GM18868 (cell line): ENCODE results near the gene LENG8.
"Not testable (repeated sequence)": the region's sequence is repeated elsewhere in the genome, so short reads cannot be mapped to it uniquely, and the experiment has no call there.

Experiments
- ATAC-seq: cut with Tn5 transposase; IDR thresholded peaks from one replicate; pipeline ENCODE4 v1.9.1; 2021; ENCODE audit warnings: mild to moderate bottlenecking, moderate library complexity; ENCODE audit not compliant: unreplicated experiment

Gene LENG8

DNA sequence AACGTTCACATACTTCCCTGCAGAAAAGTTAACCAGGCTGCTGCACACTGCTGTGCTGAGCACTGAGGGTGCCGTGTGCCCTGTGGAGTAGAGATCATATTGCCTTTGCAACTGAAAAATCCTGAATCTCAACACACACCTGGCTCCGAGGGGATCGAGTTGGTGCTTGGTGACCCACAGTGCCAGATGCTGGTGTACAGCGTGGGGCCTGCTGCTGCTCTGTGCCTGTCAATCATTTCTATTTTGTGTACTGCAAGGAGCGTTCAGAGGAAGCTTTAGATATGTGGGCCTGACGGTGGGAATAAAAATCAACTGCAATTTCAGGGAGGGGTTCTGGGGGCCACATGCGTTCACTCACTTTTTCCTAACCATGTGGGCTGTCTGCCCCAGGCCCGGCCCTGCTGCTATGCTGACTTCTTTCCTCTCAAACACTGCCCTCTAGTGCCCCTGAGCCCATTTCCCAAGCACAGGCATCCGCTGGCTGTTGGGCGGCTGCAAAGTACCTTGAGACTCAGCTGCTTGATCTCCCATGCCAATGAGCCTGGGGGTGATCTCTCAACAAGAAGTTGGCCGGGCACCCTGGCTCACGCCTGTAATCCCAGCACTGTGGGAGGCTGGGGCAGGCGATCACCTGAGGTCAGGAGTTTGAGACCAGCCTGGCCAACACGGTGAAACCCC, 9.7 kb upstream of the LENG8 start:
- no peak for ATAC-seq

DNA sequence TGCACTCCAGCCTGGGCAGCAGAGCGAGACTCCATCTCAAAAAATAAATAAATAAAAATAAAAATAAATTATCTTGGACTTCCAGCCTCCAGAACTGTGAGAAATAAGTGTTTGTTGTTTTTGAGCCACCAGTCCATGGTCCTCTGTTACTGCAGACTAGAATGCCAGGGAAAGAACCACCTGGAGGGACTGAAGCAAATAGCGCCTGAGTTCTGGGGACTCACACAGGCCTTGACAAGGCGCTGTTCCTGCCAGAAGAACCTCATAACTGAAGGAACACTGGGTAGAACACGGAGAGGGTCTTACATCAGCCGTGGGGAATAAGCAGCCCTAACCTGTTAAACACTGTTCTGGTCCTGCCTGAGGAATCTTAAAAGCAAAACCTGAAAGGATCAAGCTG, 8.4 kb upstream of the LENG8 start:
- ATAC-seq = no peak

DNA sequence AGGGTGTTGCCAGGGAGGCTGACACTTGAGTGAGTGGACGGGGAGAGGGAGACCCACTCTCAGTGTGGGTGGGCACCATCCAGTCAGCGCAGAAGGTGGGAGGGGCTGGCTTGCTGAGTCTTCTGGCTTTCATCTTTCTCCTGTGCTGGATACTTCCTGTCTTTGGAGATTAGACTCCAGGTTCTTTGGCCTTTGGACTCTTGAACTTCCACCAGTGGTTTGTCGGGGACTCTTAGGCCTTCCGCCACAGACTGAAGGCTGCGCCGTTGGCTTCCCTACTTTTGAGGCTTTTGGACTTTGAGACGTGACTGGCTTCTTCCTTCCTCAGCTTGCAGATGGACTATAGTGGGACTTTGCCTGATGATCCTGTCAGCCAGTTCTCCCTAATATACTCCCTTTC, 4.3 kb upstream of the LENG8 start:
- ATAC-seq = no peak

GRCh38 chr19:54446349-54446748, 2.6 kb upstream of the LENG8 start:
- not testable (repeated sequence) for ATAC-seq

GRCh38 chr19:54448040-54448773, 792 bp upstream of the LENG8 start:
- no peak for ATAC-seq

GRCh38 chr19:54449701-54450069, 686 bp downstream of the LENG8 start:
- ATAC-seq = no peak

- no peak for ATAC-seq
These were observed 2.4 kb downstream of the LENG8 start for GRCh38 chr19:54451331-54451871.

GRCh38 chr19:54451997-54452396, 3.0 kb downstream of the LENG8 start:
- no peak for ATAC-seq

- no peak for ATAC-seq
These were observed 3.6 kb downstream of the LENG8 start for GRCh38 chr19:54452626-54453025.

DNA sequence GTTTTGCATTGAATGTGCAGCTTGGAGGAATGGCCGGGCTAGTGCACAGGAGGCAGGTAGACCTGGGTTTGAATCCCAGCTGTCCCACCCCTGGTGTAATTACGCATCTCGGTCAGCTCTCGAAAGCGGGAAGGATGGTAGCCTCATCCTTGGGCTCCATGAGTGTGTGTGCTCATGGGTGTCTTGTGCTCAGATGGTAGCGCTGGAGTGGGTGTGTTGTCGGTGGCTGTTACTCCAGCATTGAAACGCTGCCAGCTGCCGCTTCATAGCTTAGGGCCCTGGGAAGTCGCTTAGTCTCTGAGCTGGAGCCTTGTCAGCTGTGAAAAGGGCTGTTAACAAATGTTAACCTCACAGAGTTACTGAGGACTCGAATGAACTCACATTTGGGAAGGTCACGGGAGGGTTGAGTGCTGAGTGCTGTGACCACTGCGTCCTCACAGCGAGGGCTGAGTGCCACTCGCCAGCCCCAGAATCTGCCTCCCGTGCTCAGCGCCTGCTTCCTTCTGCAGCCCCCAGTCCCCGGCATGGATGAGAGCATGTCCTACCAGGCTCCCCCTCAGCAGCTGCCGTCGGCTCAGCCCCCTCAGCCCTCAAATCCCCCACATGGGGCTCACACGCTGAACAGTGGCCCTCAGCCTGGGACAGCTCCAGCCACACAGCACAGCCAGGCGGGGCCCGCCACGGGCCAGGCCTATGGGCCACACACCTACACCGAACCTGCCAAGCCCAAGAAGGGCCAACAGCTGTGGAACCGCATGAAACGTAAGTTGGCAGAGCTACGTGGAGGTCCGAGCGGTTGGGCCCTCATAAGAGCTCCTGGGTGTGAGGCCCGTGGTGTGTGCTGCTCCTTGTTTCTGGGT, 5.2 kb downstream of the LENG8 start:
- ATAC-seq = no peak

GRCh38 chr19:54454781-54455675, 6.0 kb downstream of the LENG8 start:
- ATAC-seq = no peak

DNA sequence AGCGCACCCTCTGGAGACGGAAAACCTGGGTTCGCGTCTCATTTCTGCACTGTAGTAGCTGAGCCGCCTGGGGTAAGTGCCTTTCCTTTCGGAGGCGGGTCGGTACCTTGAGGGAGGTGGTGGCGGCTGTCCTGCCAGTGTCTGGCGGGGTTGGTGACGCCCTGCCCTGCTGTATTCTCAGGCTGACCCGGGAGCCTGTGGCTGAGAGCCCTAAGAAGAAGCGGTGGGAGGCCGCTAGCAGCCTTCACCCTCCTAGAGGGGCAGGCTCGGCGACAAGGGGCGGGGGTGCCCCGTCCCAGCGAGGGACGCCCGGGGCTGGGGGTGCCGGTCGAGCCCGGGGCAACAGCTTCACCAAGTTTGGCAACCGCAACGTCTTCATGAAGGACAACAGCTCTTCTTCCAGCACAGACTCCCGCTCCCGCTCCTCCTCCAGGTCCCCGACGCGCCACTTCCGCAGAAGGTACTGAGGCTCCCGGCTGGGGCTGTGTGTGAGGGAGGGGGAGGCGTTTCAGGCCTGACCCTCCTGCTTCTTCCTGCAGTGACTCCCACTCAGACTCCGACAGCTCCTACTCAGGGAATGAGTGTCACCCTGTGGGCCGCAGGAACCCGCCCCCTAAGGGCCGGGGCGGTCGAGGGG, 6.9 kb downstream of the LENG8 start:
- no peak for ATAC-seq

DNA sequence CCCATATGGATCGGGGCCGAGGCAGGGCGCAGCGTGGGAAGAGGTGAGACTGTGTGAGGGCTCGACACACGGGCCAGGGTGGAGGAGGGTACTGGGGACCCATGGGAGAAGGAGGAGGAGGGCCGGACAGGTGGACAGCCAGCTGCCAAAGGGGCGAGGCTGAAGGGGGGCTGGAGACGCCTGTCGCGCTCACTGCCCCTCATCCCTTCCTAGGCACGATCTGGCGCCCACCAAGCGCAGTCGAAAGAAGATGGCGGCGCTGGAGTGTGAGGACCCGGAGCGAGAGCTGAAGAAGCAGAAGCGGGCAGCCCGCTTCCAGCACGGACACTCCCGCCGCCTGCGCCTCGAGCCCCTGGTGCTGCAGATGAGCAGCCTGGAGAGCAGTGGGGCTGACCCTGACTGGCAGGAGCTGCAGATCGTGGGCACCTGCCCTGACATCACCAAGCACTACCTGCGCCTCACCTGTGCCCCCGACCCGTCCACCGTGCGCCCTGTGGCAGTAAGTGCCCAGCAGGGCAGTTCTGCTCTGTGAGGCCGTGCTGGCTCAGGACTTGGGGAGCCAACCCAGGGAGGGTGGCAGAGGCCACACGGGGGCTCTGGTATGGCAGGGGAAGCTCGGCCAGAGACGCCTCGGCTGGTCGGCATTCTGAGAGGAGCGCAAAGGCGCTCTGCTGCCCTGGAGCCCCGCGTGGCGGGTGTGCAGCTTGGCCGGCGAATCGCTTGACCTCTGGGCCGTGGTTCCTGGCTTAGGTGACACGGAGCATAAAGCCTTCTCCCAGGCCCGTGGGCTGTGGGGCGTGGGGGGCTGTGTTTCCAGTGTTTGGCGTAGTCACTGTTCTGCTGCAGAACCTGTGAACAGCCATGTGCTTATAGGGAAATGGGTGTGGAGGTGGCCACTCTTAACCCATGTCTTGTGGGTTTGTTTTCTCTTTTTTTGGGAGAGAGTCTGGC, 7.7 kb downstream of the LENG8 start:
- no peak for ATAC-seq

GRCh38 chr19:54457773-54458647, 9.0 kb downstream of the LENG8 start:
- ATAC-seq = no peak

- no peak for ATAC-seq
These were observed 9.8 kb downstream of the LENG8 start for GRCh38 chr19:54458648-54459281.

DNA sequence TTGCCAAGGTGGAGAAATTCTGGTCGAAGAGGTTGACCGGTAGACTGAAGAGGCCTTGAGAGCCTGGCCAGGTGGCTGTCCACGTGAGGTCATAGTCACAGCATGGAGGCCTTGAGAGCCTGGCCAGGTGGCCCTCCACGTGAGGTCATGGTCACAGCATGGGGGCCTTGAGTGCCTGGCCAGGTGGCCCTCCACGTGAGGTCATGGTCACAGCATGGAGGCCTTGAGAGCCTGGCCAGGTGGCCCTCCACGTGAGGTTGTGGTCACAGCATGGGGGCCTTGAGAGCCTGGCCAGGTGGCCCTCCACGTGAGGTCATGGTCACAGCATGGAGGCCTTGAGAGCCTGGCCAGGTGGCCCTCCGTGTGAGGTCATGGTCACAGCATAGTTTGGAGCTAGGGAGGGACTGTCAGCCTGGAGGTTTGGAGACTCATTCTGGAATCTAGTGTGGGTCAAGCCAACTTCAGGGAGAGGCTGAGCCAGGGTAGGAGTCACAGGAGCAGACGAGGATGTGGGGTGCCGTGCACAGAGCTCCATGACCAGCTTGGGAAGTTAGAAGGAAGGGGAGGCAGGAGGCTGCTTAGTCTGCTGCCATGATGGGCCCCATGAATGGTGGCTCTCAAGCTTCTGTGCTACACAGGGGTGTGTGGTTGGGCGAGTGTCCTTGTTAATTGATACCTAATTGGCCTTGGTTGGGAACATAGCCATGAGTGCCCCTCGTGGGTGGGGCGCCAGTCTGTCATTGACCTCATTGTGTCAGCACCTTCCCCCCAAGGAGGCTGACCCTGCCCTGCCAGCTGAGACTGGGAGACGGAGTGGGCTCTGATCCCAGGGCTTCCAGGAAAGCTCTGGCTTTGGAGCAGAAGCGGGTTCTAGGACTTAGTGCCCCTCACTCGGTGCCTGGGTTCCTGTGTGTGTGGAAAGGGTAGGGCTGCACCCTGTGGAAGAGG, 10.6 kb downstream of the LENG8 start:
- ATAC-seq = no peak
